OCI-M1 (cell line): ENCODE data around the gene KATNB1.

ENCODE experiments used
- DNase-seq: peaks from one replicate; lab custom pipeline; 2025; lab: John Stamatoyannopoulos, UW

Gene KATNB1

GRCh38 chr16:57735755-57736418 lies at the start of gene KATNB1:
KATNB1 (plus strand) TSS chr16:57735770; CDS start chr16:57737244, 1,474 bp downstream.
- no peak for DNase-seq

- DNase-seq: no peak
Measured at GRCh38 chr16:57686577-57686976, 49.0 kb upstream of the KATNB1 start.

DNA sequence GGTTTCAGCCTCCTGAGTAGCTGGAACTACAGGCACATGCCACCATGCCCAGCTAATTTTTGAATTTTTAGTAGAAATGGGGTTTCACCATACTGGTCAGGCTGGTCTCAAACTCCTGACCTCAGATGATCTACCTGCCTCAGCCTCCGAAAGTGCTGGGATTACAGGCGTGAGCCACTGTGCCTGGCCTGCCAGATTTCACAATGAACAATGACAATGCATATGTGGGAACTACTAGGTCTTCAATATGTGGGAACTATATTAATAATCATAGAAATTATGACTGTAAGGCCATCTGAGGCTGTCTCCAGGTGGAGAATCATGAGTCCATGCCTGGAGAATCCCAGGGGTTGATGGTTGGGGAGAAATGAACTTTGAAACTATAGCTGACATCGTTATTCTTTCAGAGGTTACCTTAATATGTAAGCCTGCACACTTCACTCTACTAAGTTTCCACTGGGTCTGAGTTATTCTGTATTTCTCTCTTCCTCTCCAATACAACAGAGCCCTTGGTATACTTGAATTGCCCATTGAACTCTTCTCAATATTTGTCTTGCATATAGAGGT lies 48.1 kb upstream of the KATNB1 start:
- peak; percentile 21 for DNase-seq

DNA sequence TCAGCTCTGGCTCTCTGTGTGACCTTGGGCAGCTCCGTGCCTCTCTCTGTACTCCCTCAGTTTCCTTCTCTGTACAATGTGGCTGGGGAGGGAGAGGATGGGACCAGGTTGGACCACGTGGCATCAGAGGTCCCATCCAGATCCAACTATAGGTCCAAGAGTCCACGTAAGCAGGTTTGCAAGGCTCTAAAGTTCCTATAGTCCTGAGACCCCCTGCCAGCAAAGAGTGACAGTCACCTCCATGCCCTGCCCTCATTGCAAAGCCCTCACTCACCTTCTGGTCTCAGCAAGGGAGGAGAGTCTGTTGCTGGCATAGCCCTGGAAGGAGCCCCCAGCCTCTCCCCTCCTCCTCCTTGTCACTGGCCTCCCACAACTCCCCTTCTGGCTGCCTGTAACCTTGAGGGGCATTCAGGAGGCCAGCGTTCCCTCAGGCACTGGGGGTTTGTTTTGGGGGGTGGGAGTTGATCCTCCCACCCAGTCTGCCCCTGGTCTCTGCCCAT lies 47.0 kb upstream of the KATNB1 start:
- no peak for DNase-seq

DNA sequence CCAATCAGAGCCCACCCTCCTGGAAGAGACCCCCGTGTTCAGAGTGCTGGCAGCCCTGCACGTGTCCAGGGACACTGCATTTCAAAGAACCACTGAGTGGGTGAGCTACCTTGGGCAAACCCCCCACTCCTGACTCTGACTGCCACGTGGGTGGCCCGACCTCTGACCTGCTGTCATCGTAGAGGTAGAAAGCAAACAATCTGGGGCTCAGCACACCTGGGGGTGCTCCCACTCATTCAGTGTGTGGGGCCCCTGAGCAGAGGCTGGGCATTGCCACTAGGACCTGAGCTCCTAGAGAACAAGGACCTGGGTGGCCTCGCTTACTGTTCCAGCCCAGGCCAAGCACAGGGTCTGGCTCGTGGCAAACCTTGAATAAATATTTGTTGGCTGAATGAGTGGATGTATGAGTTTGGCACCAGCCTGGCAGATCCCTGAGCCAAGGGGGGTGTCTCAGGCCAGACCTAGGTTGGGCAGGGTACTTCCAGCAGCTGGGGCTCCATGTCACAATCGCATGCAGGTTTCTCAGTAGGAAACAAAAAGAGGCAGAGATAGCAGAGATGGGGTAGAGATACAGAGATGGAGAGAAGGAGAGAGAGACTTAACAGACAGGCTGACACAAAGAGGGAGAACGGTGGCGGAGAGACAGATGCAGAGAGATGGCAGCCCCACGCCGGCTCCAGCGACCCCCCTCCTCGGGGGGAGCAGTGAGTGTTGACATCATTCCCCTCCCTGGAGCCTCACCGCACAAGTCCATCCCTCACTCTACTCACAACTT lies 46.4 kb upstream of the KATNB1 start:
- DNase-seq: no peak

- DNase-seq: peak; percentile 96
Measured at GRCh38 chr16:57689762-57690558, 45.6 kb upstream of the KATNB1 start.

DNA sequence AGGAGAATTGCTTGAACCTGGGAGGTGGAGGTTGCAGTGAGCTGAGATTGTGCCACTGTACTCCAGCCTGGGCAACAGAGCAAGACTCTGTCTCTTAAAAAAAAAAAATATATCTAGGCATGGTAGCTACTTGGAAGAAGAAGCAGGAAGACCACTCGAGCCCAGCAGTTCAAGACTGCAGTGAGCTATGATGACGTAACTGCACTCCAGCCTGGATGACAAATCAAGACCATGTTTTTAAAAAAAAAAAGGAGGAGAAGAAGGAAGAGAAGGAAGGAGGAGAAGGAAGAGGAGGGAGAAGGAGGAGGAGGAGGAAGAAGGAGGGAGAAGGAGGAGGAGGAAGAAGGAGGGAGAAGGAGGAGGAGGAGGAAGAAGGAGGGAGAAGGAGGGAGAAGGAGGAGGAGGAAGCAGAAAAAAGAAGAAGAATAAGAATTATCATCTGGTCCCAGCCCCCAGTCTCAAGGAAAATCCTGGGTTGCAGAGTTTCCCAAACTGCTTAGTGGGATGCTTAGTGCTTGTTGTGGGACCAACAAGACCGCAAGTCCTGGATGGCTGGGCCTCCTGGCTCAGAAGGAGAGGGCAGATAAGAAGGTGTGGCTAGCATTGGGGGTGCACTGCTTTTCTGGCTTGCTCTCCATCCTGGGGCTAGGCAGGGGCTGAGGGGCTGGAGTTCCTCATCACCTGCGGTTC lies 44.6 kb upstream of the KATNB1 start:
- DNase-seq: peak; percentile 88

DNA sequence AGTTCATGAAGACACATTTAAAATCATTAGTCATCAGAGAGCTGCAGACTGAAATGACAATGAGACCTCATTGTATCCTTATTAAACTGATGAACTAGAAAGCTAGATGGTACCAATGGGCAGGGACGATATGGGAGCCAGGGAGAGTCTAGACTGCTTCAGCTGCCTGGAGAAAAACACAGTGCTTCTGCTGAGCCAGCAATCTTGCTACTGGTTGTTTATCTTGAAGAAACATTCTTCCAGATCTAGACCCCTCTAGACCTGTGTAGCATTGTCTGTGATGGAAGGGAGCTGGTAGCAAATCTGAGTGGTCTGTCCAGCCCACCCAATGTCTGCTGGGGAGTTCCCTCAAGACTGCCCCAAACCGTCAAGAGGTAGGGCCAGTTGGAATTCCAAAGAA lies 42.9 kb upstream of the KATNB1 start:
- DNase-seq: no peak

DNA sequence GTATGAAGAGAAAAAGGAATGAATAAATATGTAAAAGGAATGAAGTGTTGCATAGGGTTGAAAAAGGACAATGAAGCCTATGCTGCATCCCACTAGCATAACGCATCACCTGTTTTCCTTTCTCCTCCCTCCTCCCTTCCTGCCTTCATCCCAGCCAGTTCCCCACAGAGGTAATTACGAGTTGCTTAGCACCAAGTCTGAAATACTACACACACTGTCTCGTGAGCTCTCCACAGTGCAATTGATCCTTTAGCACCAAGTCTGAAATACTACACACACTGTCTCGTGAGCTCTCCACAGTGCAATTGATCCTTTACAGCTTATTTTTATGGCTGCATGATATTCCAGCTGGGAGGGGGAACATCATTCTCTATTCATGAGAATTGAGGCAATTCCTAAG lies 42.0 kb upstream of the KATNB1 start:
- DNase-seq: no peak

DNA sequence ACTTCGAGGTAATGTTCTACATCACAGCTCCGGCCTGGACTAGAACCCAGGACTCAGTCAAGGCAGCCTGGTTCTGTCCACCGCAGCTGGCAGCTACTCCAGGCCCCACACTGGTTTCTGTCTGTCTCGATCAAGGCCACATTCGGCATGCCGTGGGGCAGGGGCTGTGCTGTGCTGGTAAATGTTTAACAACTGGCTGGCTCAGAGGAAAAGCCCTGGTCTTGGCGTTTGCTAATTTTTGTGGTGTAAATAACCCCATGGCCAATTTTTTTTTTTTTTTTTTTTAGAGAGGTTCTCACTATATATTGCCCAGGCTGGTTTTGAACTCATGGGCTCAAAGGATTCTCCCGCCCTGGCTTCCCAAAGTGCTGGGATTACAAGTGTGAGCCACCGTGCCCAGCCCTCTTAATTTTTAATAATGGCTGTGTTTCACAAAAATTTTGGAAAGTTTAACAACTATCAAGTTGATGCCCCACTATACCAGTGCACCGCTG lies 41.3 kb upstream of the KATNB1 start:
- DNase-seq: no peak

DNA sequence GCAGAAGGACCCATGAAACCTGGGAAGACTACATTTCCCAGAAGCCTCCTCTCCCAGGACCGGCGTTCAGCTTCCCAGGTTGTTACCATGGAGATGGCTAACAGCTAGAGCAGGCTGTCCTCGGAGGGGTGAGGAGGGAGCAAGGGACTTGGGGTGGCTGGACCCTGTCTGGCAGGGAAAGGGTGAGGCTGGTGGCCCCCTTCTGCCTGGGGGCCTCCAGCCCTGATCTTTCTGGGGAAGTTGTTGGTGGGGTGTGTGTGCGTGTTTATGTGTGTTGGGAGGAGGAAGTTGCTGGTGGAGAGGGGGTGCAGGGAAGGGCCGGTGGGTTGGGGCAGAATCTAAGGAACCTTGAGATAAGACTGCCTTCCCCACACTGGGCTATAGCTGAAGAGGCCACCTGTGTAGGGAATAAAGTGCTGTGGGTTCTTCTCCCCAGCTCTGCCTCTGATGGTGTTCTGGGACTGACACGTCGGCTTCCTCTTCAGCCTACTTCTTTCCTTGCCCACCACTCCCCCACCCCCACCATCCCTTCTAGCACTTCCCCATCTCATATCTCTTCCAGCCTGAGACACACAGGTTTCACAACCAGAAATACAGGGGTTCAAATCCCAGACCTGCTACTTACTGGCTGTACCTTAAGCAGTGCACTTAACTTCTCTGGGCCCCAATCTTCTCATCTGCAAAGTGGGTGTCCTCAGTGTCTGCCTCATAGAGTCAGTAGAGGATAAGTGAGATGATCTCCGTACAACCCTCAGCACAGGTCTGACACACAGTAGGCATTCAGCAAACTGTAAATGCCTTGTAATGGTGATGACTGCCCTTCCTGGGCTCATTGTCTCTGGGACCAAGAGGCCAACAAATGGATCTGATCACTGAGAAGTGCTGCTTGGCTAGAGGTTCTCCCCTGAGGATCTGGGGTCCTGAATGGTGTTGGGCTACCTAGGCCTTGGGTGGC lies 40.6 kb upstream of the KATNB1 start, which contains the start of gene DRC7:
Gene DRC7 (plus strand): TSS at position 82 of the 955 bp plus-strand sequence. CDS start 3,144 bp downstream, outside the sequence.
- peak; percentile 93 for DNase-seq

- DNase-seq: no peak
Measured at GRCh38 chr16:57695680-57696069, 39.9 kb upstream of the KATNB1 start.

DNA sequence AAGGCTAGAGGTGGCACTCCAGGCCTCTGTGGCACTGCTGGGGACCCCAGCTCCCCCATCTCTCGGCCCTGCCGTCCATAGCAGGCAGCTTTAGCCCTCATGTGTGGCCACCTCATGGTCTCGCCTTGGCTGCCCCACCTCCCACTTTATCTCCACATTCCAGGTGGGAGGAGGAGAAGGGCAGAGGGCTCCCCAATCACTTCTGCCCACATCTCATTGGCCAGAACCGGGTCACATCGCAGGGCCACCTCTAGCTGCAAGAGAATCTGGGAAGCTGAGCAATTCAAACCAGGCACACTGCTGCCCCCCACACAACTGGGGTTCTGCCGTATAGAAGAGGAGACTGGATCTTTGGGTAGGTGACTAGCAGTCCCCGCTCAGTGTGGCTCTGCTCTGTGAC lies 39.3 kb upstream of the KATNB1 start:
- no peak for DNase-seq

DNA sequence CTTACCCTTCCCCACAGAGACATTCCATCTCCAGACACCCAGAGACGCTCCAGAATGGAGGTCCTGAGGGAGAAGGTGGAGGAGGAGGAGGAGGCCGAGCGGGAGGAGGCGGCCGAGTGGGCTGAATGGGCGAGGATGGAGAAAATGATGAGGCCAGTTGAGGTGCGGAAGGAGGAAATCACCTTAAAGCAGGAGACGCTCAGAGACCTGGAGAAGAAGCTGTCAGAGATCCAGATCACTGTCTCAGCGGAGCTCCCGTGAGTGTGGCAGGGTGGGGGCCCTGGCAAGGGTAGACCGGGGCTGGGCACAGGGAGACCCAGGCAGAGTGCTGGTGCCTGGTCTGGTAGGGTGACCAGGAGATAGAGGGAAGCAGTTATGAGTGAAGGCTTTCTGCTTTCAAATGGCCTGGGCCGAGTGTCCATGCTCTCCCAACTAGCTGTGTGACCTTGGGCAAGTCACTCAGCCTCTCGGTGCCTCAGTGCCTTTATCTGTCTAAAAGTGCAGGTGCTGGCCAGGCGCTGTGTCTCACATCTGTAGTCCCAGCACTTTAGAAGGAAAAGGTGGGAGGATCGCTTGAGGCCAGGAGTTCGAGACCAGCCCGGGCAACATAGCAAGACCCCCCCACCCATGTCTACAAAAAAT lies 37.6 kb upstream of the KATNB1 start:
- no peak for DNase-seq

GRCh38 chr16:57698812-57699405 lies 36.7 kb upstream of the KATNB1 start:
- no peak for DNase-seq

GRCh38 chr16:57699481-57699880 lies 36.1 kb upstream of the KATNB1 start:
- DNase-seq: no peak

DNA sequence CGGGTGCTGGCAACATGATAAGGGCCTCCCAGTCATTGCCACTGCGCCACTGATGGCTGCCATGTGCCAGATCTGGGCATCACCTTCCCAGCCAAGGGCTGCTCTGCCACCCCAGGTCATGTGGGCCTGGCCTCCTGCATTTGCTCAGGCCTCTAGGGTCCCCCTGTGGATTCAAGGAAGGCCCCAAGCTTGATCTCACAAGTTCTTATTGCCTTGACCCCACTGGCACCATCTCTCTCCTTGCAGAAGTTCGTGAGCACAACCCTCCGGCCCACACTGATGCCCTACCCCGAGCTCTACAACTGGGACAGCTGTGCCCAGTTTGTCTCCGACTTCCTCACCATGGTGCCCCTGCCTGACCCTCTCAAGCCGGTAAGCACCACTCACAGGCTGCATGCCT lies 35.7 kb upstream of the KATNB1 start:
- no peak for DNase-seq

GRCh38 chr16:57700781-57701551 lies 34.6 kb upstream of the KATNB1 start:
- DNase-seq: peak; percentile 62
